GM13976 (cell line): Measurements from ENCODE around the gene MGLL.

Experiments
- DNase-seq: peaks from one replicate; pipeline ENCODE4 v3.0.0; 2012; ENCODE audit warnings: low spot score
- CTCF ChIP-seq: IDR thresholded peaks from 2 replicates; pipeline ENCODE4 v1.5.1; 2012; ENCODE audit warnings: borderline replicate concordance, mild to moderate bottlenecking; ENCODE audit not compliant: insufficient read depth; ENCODE audit errors: extremely low read depth, missing control alignments, control extremely low read depth
- in situ Hi-C: fragments of 300-500 bp; cut with MboI; formaldehyde crosslinking; loops from one replicate; pipeline ENCODE4 v1.12.0; 2022; ENCODE audit warnings: low sequenced_read_pairs, mixed read lengths, inconsistent platforms; ENCODE audit not compliant: unreplicated experiment

The MGLL gene

GRCh38 chr3:127640042-127640355 lies 182.3 kb downstream of the MGLL start:
- in situ Hi-C loops: loop anchor here (10.0 kb wide), 1 partner anchor 325 kb away; no protein-coding TSS in a partner anchor
- DNase-seq: no peak
- TF ChIP-seq CTCF: no peak

GRCh38 chr3:127639173-127640041 lies 182.9 kb downstream of the MGLL start:
- in situ Hi-C loops: loop anchor here (10.0 kb wide), 1 partner anchor 325 kb away; no protein-coding TSS in a partner anchor
- no peak for TF ChIP-seq CTCF
- no peak for DNase-seq
